Measurements from ENCODE around the gene PRSS22.

- TF ChIP-seq TAF1 (IDR thresholded peaks at IDR 0.05; ENCODE audit: borderline replicate concordance, insufficient read depth, low read length) (no peak), REST (IDR thresholded peaks at IDR 0.05; ENCODE audit: insufficient read depth in 1 of 2, low read depth in 2 of 2, low read length in 2 of 2) (no peak), POLR2AphosphoS5 (IDR thresholded peaks at IDR 0.05; ENCODE audit: low read depth, low read length) (no peak), SIN3A (IDR thresholded peaks at IDR 0.05; ENCODE audit: borderline replicate concordance, insufficient read depth, low read length) (no peak)
These were observed 43.2 kb downstream of the PRSS22 start for GRCh38 chr16:2814551-2815298.
